GM12875 (cell line): ENCODE measurements around the gene CCDC92B.
"Not testable (repeated sequence)": the region's sequence is repeated elsewhere in the genome, so short reads cannot be mapped to it uniquely, and the experiment has no call there.

Experiments used
- H3K4me3 ChIP-seq: one replicate; pipeline ENCODE4 v1.5.1; 2011; ENCODE audit warnings: low read depth, low read length, control low read depth
- TF ChIP-seq, protein P1 (sequence below): IDR thresholded peaks from 2 replicates; pipeline ENCODE4 v1.5.1; 2011; ENCODE audit warnings: low read depth, mild to moderate bottlenecking, control low read depth, inconsistent platforms, low read length, moderate library complexity, borderline replicate concordance; ENCODE audit not compliant: insufficient read depth

CCDC92B gene

DNA sequence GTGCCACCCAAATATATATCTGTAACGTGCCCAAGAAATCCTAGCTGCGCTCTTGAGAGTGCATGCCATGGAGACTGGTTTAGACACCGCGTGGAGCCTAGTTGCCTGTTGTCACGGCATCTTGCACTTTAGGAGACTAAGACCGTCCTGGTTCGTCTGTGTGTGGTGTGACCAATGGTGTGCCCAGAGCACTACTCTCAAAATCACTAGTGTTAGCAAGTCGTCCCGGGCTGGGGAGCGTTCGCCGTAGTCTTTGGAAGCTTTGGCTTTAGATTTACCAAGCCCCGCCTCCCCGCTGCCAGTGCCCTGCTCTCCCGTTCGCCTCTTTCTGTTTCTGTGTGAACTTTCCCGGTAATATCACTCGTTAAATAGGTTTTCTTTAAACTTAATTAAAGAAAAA is 64.9 kb downstream of the CCDC92B start:
- TF ChIP-seq, protein P1, sequence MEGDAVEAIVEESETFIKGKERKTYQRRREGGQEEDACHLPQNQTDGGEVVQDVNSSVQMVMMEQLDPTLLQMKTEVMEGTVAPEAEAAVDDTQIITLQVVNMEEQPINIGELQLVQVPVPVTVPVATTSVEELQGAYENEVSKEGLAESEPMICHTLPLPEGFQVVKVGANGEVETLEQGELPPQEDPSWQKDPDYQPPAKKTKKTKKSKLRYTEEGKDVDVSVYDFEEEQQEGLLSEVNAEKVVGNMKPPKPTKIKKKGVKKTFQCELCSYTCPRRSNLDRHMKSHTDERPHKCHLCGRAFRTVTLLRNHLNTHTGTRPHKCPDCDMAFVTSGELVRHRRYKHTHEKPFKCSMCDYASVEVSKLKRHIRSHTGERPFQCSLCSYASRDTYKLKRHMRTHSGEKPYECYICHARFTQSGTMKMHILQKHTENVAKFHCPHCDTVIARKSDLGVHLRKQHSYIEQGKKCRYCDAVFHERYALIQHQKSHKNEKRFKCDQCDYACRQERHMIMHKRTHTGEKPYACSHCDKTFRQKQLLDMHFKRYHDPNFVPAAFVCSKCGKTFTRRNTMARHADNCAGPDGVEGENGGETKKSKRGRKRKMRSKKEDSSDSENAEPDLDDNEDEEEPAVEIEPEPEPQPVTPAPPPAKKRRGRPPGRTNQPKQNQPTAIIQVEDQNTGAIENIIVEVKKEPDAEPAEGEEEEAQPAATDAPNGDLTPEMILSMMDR = no peak
- H3K4me3 ChIP-seq = no peak overlapping the region

DNA sequence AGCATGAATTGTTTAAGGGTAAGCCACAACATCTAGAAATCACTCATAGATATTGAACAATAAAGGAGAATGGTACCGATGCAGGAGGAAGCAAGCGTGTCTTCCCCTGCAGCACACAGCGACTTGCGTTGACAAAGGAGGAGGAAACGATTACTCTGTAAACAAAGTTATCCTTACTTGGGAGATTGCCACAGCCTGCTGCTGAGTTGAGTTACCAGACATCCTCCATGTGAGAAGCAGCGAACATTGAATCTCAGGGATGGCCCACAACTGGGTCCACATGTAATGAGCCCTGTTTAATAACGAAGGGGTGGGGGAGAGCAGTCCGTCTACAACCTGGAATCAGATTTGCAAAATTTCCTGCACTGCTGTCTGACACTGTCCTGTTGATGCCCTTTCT is 65.5 kb downstream of the CCDC92B start:
- H3K4me3 ChIP-seq = no peak overlapping the region

DNA sequence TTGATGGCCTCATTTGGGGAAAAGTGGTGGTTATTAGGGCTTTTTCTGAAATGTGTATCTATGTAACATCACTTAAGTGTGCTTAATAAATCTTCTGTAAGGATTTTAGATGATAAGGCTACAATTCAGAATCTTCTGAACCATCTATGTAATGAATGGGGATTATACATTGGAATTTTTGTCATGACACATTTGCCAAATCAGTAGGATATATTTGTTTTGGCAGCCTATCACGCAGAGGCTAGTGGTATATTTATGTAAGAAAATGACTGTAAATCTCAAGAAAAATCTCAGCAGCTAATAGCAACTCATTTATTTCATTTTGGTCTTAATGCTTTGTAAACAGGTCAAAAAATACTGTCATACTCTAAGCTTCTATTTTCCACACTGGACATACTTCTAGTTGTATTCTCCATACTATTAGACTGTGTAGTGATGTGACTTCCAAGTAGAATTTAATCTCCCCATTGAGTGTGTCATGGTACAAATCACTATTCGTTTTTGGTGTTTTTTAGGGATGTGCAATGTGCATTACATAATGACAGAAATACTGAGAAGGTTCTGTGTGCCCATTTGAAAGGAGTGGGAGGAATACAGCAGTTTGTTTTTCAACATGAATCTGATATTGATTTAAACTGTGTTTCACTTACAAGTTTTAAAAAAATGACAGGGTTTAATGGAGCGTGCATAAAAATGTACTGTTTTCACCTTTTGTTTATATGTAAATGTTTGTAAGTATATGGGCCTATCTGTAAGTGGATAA is 67.1 kb downstream of the CCDC92B start:
- TF ChIP-seq, protein P1 = no peak
- H3K4me3 ChIP-seq = no peak overlapping the region

More for the DNA sequence above, 65.5 kb downstream of the CCDC92B start:
- TF ChIP-seq, protein P1 = no peak

DNA sequence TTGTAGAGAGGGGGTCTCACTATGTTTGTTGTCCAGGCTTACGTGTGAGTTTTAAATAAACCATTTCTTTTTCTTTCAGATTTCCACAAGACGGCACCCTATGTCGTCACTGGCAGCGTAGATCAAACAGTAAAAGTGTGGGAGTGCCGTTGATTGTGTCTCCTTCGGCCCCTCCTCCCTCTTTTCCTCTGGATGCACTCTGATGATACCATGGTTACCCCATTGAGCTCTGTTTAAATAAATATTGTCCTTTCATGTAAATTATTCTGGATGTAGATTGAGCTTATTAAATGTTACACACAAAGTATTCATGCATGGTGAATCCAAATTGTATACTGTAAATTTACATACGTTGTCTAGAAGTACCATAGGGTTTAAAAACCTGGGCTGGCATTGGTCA is 67.8 kb downstream of the CCDC92B start:
- no peak overlapping the region for H3K4me3 ChIP-seq
- TF ChIP-seq, protein P1 = no peak

DNA sequence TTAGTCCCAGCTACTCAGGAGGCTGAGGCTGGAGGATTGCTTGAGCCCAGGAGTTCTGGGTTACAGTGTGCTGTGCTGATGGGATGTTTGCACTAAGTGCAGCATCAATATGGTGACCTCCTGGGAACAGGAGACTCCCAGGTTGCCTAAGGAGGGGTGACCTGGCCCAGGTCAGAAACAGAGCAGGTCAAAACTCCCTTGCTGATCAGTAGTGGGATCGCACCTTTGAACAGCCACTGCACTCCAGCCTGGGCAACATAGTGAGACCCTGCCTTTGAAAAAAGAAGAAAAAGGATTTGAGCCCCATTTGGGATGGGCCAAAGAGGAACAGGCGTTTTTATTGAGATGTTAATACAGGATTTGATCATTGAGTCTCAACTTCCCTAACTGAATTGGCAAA is 68.5 kb downstream of the CCDC92B start:
- no peak overlapping the region for H3K4me3 ChIP-seq
- TF ChIP-seq, protein P1 = no peak

DNA sequence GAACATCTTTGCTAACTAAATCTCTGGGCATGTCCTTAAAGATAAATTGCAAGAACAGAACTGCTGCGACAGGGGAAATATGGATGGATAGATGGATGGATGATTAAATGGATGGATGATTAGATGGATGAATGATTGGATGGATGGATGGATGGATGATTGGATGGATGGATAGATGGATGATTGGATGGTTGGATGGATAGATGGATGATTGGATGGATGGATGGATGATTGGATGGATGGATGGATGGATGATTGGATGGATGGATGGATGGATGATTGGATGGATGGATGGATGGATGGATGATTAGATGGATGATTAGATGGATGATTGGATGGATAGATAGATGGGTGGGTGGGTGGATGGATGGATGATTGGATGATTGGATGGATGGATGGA is 70.2 kb downstream of the CCDC92B start:
- not testable (repeated sequence) for H3K4me3 ChIP-seq
